Activated naive CD4-positive, alpha-beta T cell treated with anti-CD3 and anti-CD28 coated beads, Interleukin-2, amount 50 U/mL, for 72 hours (primary cell): ENCODE measurements around the gene LY6G6D. TPM values are rescaled to one million over a fixed set of nuclear protein-coding genes. Genes with fewer than 3 reads are reported as not detected.

Experiments used
- ATAC-seq, 2 donors: fragments of 150-1000 bp; cut with Tn5 transposase; 2 replicates each; pipeline ENCODE4 v1.10.0; 2021; ENCODE audit warnings: mild to moderate bottlenecking in 2 of 2, moderate library complexity in 2 of 2
- DNase-seq, 2 donors: peaks; one replicate each; pipeline ENCODE4 v3.0.0; 2021 to 2022; ENCODE audit warnings: low spot score in 2 of 2
- H3K27ac Mint-ChIP-seq, 2 donors: one replicate each; pipeline ENCODE4 v1.8.0; 2022; ENCODE audit warnings: mild to moderate bottlenecking in 2 of 2, mixed read lengths in 2 of 2
- H3K36me3 Mint-ChIP-seq, 2 donors: one replicate each; pipeline ENCODE4 v1.8.0; 2022; ENCODE audit warnings: mixed read lengths in 2 of 2
- H3K9me3 Mint-ChIP-seq, 2 donors: one replicate each; pipeline ENCODE4 v1.8.0; 2022; ENCODE audit warnings: mixed read lengths in 2 of 2
- total RNA-seq, 2 donors: library from RNA; stranded (reverse); gene quantifications; one replicate each; pipeline ENCODE4 v1.2.3, GENCODE V29; 2022

Gene LY6G6D
- total RNA-seq, 2 donors from 2014 or later: not detected

GRCh38 chr6:31737315-31737990 lies 22.3 kb downstream of the LY6G6D start:
- ATAC-seq (no peak), DNase-seq (no peak)
- peak overlapping the region; percentile 82 to 95 for H3K27ac Mint-ChIP-seq
- H3K36me3 Mint-ChIP-seq: peaks cover 56 to 62% of the 10 kb centered on the region in 2 donors
- no peaks in the 10 kb centered on the region for H3K9me3 Mint-ChIP-seq

- H3K9me3 Mint-ChIP-seq: no peaks in the 10 kb centered on the region
- peak overlapping the region; percentile 82 to 95 for H3K27ac Mint-ChIP-seq
- DNase-seq (peak; percentile 47 to 69), ATAC-seq (peak; percentile 22 to 23)
- peaks cover 52 to 66% of the 10 kb centered on the region in 2 donors for H3K36me3 Mint-ChIP-seq
These were observed 23.1 kb downstream of the LY6G6D start for GRCh38 chr6:31737991-31738979.

DNA sequence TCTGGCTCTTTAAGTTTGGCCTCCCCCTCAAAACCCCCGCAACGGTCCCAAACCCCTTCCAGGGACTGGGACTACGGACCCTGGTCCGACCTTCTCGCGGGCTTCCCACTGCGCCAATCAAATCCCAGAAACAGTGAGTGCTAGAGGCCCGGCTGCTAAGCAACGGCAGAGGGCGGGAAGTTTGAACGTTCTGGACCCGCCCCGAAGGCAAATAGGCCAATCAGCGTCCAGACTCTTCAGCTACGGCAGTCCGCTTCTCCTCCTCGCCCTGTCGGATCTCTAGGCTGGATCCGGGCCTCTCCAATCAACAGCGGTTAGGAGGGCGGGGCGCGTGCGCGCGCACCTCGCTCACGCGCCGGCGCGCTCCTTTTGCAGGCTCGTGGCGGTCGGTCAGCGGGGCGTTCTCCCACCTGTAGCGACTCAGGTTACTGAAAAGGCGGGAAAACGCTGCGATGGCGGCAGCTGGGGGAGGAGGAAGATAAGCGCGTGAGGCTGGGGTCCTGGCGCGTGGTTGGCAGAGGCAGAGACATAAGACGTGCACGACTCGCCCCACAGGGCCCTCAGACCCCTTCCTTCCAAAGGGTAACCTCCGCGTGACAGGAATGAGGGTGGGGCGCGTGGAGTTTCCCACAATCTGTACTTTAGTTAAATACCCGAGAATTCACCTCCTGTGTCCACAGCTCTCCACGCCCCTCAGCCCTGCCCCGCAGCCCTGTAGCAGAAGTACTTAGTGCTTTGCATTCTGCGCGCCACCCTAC lies 24.7 kb downstream of the LY6G6D start, which contains the start of gene MSH5:
TSS of gene MSH5 (plus strand) at position 367 of the 758 bp plus-strand sequence. CDS start 462 bp downstream, outside the sequence.
- DNase-seq (peak; percentile 96 to 99), ATAC-seq (peak; percentile 83 to 87)
- Mint-ChIP-seq H3K27ac (peak within 1 kb of the TSS; percentile 95 to 98), H3K36me3 (peaks cover 37 to 59% of the 10 kb centered on the region in 2 donors), H3K9me3 (no peaks in the 10 kb centered on the region)

DNA sequence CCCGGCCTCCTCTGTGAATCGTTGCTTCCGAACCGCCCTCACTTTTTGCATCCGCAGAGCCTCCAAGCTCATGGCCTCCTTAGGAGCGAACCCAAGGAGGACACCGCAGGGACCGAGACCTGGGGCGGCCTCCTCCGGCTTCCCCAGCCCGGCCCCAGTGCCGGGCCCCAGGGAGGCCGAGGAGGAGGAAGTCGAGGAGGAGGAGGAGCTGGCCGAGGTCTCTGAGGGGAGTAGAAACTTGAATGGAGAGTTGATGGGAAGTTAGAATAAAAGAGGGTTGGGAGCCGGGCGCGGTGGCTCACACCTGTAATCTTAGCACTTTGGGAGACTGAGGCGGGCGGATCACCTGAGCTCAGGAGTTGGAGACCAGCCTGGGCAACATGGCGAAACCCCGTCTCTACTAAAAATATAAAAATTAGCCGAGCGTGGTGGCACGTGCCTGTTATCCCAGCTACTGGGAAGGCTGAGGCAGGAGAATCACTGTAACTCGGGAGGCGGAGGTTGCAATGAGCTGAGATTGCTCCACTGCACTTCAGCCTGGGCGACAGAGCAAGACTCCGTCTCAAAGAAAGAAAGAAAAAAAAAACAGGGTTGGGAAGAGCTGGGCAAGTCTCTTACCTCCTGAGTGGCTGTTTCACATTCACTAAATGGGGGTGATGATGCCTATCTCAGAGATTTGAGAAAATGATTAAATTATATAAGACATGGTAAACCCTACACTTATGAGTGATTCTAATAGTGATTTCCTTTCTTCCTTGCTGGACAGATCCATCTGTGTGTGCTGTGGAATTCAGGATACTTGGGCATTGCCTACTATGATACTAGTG lies 25.5 kb downstream of the LY6G6D start:
- H3K36me3 Mint-ChIP-seq: peaks cover 29 to 56% of the 10 kb centered on the region in 2 donors
- H3K9me3 Mint-ChIP-seq: no peaks in the 10 kb centered on the region
- H3K27ac Mint-ChIP-seq: peak overlapping the region; percentile 95 to 98
- DNase-seq (no peak), ATAC-seq (no peak)

DNA sequence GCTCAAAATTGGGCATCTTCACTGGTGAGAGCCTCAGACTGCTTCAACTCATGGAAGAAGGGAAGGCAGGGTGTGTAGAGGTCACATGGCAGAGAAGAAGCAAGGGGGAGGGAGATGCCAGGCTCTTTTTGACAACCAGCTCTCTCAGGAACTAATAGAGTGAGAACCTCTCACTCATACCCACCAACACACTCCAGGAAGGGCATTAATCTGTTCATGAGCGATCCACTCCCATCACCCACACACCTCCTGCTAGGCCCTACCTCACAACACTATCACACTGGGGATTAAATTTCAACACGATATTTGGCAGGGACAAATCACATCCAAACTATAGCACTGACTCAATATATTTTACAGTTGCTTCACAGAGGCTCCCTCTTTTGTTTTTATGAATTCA lies 26.7 kb downstream of the LY6G6D start:
- Mint-ChIP-seq H3K9me3 (no peaks in the 10 kb centered on the region), H3K27ac (peak overlapping the region in 1 of 2 donors; percentile 5), H3K36me3 (peaks cover 17 to 48% of the 10 kb centered on the region in 2 donors)
- ATAC-seq: no peak
- DNase-seq: no peak

GRCh38 chr6:31742894-31743293 lies 27.7 kb downstream of the LY6G6D start:
- Mint-ChIP-seq H3K36me3 (peaks cover 22 to 55% of the 10 kb centered on the region in 2 donors), H3K9me3 (no peaks in the 10 kb centered on the region), H3K27ac (no peak overlapping the region)
- DNase-seq (no peak), ATAC-seq (no peak)

GRCh38 chr6:31744422-31744821 lies 29.3 kb downstream of the LY6G6D start:
- ATAC-seq: no peak
- peaks cover 22 to 58% of the 10 kb centered on the region in 2 donors for H3K36me3 Mint-ChIP-seq
- peak overlapping the region in 1 of 2 donors; percentile 17 for H3K27ac Mint-ChIP-seq
- no peaks in the 10 kb centered on the region for H3K9me3 Mint-ChIP-seq
- DNase-seq: no peak

DNA sequence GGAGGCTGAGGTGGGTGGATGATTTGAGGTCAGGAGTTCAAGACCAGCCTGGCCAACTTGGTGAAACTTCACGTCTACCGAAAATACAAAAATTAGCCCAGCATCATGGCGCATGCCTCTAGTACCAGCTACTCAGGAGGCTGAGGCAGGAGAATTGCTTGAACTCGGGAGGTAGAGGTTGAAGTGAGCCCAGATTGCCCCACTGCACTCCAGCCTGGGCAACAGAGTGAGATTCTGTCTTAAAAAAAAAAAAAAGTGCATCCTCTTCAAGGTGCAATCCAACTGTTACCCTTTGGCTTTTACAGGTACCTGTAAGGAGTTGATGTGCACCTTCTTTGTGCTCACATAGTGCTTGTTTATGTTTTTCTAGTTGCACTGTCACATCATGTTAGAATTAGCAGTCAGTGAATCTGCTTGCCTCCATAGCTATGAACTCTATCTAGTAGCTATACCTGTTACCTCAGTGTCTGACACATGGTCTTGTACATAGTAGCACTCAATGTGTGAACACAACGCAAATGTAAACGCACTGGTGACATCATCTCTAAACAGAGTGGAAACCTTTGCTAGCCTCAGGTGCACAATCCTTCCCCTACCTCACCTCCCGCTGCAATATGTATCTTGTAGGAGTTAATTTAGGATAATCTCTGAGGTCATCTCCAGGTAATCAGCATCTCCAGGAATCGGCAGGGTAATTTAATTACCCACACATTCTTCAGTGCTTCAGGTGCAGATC lies 34.3 kb downstream of the LY6G6D start:
- H3K27ac Mint-ChIP-seq: no peak overlapping the region
- no peaks in the 10 kb centered on the region for H3K9me3 Mint-ChIP-seq
- ATAC-seq (no peak), DNase-seq (no peak)
- peaks cover 6 to 15% of the 10 kb centered on the region in 2 donors for H3K36me3 Mint-ChIP-seq

GRCh38 chr6:31750411-31751022 lies 35.4 kb downstream of the LY6G6D start:
- Mint-ChIP-seq H3K27ac (no peak overlapping the region), H3K36me3 (peaks cover 6 to 10% of the 10 kb centered on the region in 2 donors), H3K9me3 (no peaks in the 10 kb centered on the region)
- DNase-seq (no peak), ATAC-seq (no peak)

- no peak for ATAC-seq
- DNase-seq: no peak
- Mint-ChIP-seq H3K9me3 (no peaks in the 10 kb centered on the region), H3K27ac (peak overlapping the region; percentile 28 to 33), H3K36me3 (peaks cover 0 to 5% of the 10 kb centered on the region in 2 donors)
These were observed 37.7 kb downstream of the LY6G6D start for GRCh38 chr6:31752739-31753319.

DNA sequence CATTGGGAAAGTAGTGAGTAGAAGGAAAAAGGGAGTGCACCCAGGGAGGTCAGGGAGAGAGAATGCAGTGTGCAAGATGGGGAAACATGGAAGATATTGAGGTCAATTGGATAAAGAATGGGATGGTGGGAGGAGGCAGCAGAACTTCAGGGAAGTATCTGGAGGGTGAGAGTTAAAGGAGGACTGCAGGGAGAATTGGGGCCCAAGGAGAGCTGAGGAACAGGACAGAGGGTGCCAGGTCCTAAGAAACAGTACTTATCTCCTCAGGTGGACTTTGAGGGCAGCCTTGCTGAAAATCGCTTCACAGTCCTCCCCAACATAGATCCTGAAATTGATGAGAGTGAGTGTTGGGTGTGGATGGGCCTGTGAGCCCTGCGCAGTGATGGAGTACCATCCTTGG lies 43.1 kb downstream of the LY6G6D start:
- Mint-ChIP-seq H3K27ac (peak overlapping the region in 1 of 2 donors; percentile 78), H3K36me3 (peaks cover 18 to 42% of the 10 kb centered on the region in 2 donors), H3K9me3 (no peaks in the 10 kb centered on the region)
- ATAC-seq (no peak), DNase-seq (no peak)

DNA sequence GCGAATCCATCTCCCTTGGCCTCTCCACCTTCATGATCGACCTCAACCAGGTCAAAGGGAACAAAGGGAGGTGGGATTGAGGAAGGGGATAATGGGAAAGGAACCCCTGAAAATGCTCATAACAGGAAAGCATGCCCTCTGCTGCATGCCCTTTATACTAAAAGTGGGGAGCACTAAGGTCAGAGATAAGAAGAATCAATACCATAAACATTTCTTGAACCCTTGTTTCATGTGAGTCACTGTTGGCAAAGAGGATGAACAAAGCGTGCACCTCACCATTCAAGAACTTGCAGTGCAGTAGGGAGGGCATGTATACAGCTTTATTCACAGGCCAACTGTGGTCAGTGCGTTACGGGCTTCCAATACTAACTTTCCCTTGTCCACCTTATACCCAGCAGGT lies 45.6 kb downstream of the LY6G6D start:
- Mint-ChIP-seq H3K27ac (peak overlapping the region in 1 of 2 donors; percentile 16), H3K36me3 (peaks cover 25 to 42% of the 10 kb centered on the region in 2 donors), H3K9me3 (no peaks in the 10 kb centered on the region)
- DNase-seq: no peak
- ATAC-seq: no peak

- peaks cover 25 to 42% of the 10 kb centered on the region in 2 donors for H3K36me3 Mint-ChIP-seq
- DNase-seq: no peak
- H3K9me3 Mint-ChIP-seq: no peaks in the 10 kb centered on the region
- H3K27ac Mint-ChIP-seq: no peak overlapping the region
- ATAC-seq: no peak
These were observed 46.2 kb downstream of the LY6G6D start for GRCh38 chr6:31761343-31761742.

- no peaks in the 10 kb centered on the region for H3K9me3 Mint-ChIP-seq
- DNase-seq (no peak), ATAC-seq (no peak)
- peaks cover 25 to 42% of the 10 kb centered on the region in 2 donors for H3K36me3 Mint-ChIP-seq
- peak within 1 kb of the TSS; percentile 79 to 93 for H3K27ac Mint-ChIP-seq
These were observed 47.2 kb downstream of the LY6G6D start, which contains the start of gene SAPCD1 for GRCh38 chr6:31762356-31762755. TSS of gene SAPCD1 (plus strand) at chr6:31762656. CDS start at chr6:31763055, 399 bp downstream.
